SH-SY5Y (cell line): ENCODE measurements around the gene SLC16A13.

Source experiments
- GATA2 ChIP-seq: IDR thresholded peaks from 2 replicates; pipeline ENCODE4 v1.6.1; 2011; ENCODE audit warnings: mild to moderate bottlenecking, low read depth, low read length
- GATA3 ChIP-seq: IDR thresholded peaks from 2 replicates; pipeline ENCODE4 v1.6.1; 2011; ENCODE audit warnings: low read depth, mild to moderate bottlenecking, low read length, moderate library complexity

- TF ChIP-seq GATA3 (no peak), GATA2 (no peak)
Measured at GRCh38 chr17:7035591-7036368, at the start of gene SLC16A13.
